Measurements from ENCODE around the gene NFAM1. TPM values are rescaled to one million over a fixed set of nuclear protein-coding genes. Genes with fewer than 3 reads are reported as not detected.

The NFAM1 gene
- total and polyA plus RNA-seq, 8 donors = 0.15 to 18.1 (median 0.83) TPM

GRCh38 chr22:42350373-42350772 lies 81.8 kb downstream of the NFAM1 start:
- Histone ChIP-seq H3K27me3 (no peaks in the 10 kb centered on the region), H3K9me3 (no peaks in the 10 kb centered on the region), H3K27ac (no peak overlapping the region), H3K36me3 (no peaks in the 10 kb centered on the region), H3K4me3 (no peak overlapping the region), H3K4me1 (no peaks in the 10 kb centered on the region)
- WGBS, 5 donors = 90 to 96% (median 96%) methylated on average over 4 of the region's 4 CpGs
- no peak for DNase-seq
- intact Hi-C loops (cut with DNase I; ENCODE audit: low total_unique reads) = no loop called here
- TF ChIP-seq CTCF (IDR thresholded peaks at IDR 0.05) (no peak), POLR2AphosphoS5 (IDR thresholded peaks at IDR 0.05) (no peak), POLR2A (IDR thresholded peaks at IDR 0.05) (no peak), EP300 (IDR thresholded peaks at IDR 0.05) (no peak)

DNA sequence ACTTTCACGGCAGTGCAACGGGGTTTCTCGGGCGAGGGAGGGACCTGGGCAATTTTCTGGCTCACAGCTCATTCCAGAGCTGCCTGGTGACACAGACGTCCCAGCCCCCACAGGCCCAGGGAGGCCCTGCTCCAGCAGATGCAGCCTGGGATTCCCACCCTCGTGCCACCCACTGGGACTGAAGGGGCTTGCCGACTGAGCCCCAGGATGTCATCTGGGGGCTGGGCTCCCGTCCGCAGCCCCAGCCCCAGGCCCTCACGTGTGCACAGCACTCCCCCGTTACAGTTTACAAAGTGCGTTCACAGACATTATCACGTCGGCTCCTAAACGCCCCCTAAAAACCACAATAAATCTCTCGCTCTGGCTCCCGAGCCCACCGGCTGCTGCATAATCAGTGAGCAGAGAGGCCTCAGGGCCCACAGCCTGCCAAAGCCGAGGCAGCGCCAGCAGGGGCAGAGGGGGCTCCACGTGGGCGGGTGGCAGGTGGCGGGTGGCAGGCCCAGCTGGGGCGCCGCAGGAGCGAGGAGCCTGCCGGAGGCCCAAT lies 84.8 kb downstream of the NFAM1 start:
- no peak overlapping the region for H3K27ac ChIP-seq
- DNase-seq = no peak
- no peak for TF ChIP-seq POLR2AphosphoS5 (IDR thresholded peaks at IDR 0.05)
- TF ChIP-seq POLR2A (IDR thresholded peaks at IDR 0.05) = no peak
- TF ChIP-seq CTCF (IDR thresholded peaks at IDR 0.05) = no peak
- no peak for TF ChIP-seq EP300 (IDR thresholded peaks at IDR 0.05)
- peaks cover 0 to 20% (median 0%) of the 10 kb centered on the region in 3 donors for H3K27me3 ChIP-seq
- WGBS, 5 donors = 68 to 73% (median 71%) methylated on average over 23 to 27 of the region's 27 CpGs
- peaks cover 8 to 22% (median 18%) of the 10 kb centered on the region in 4 donors for H3K4me1 ChIP-seq
- H3K36me3 ChIP-seq = no peaks in the 10 kb centered on the region
- H3K9me3 ChIP-seq = no peaks in the 10 kb centered on the region
- intact Hi-C loops (cut with DNase I; ENCODE audit: low total_unique reads) = no loop called here
- H3K4me3 ChIP-seq = no peak overlapping the region

GRCh38 chr22:42346722-42347121 lies 85.5 kb downstream of the NFAM1 start:
- no peak for TF ChIP-seq EP300 (IDR thresholded peaks at IDR 0.05)
- DNase-seq = no peak
- H3K4me1 ChIP-seq = peaks cover 8 to 27% (median 19%) of the 10 kb centered on the region in 4 donors
- H3K27ac ChIP-seq = no peak overlapping the region
- H3K4me3 ChIP-seq = no peak overlapping the region
- no peaks in the 10 kb centered on the region for H3K36me3 ChIP-seq
- WGBS, 5 donors = 84 to 90% (median 89%) methylated on average over 8 of the region's 8 CpGs
- peaks cover 0 to 24% (median 0%) of the 10 kb centered on the region in 3 donors for H3K27me3 ChIP-seq
- intact Hi-C loops (cut with DNase I; ENCODE audit: low total_unique reads) = no loop called here
- H3K9me3 ChIP-seq = no peaks in the 10 kb centered on the region

DNA sequence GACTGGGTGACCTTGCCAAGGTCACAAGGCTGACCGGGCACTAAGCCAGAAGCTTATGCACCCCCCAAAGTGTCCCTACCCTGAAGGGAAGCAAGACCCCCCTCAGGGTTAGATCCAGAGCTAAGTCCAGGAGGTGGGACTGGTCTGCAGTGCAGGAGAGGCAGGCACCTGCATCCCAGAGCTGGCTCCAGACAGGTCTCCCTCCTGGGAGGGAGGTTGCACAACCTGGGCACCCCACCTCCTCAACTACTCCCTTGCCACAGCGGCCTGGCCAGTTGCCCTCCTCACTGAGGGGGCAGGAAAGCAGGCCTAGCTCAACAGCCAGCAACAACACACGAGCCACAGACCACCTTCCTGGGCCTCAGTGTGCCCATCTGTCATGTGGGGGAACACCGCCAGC lies 86.7 kb downstream of the NFAM1 start:
- intact Hi-C loops (cut with DNase I; ENCODE audit: low total_unique reads) = no loop called here
- H3K36me3 ChIP-seq = no peaks in the 10 kb centered on the region
- TF ChIP-seq POLR2AphosphoS5 (IDR thresholded peaks at IDR 0.05) (no peak), CTCF (IDR thresholded peaks at IDR 0.05) (no peak), EP300 (IDR thresholded peaks at IDR 0.05) (no peak), POLR2A (IDR thresholded peaks at IDR 0.05) (no peak)
- DNase-seq = no peak
- WGBS, 5 donors = 64 to 100% (median 86%) methylated on average over 1 to 4 of the region's 4 CpGs
- peaks cover 8 to 36% (median 25%) of the 10 kb centered on the region in 4 donors for H3K4me1 ChIP-seq
- no peaks in the 10 kb centered on the region for H3K9me3 ChIP-seq
- peaks cover 0 to 37% (median 0%) of the 10 kb centered on the region in 3 donors for H3K27me3 ChIP-seq
- no peak overlapping the region for H3K27ac ChIP-seq
- no peak overlapping the region for H3K4me3 ChIP-seq

- H3K9me3 ChIP-seq = no peaks in the 10 kb centered on the region
- H3K36me3 ChIP-seq = no peaks in the 10 kb centered on the region
- peaks cover 0 to 39% (median 0%) of the 10 kb centered on the region in 3 donors for H3K27me3 ChIP-seq
- H3K4me1 ChIP-seq = peaks cover 8 to 39% (median 25%) of the 10 kb centered on the region in 4 donors
- intact Hi-C loops (cut with DNase I; ENCODE audit: low total_unique reads) = no loop called here
- H3K27ac ChIP-seq = peak overlapping the region; percentile 41 to 78 (median 72)
- 26 to 51% (median 45%) methylated on average over 23 to 31 of the region's 31 CpGs for WGBS, 5 donors
- TF ChIP-seq POLR2AphosphoS5 (IDR thresholded peaks at IDR 0.05) (no peak), POLR2A (IDR thresholded peaks at IDR 0.05) (no peak), CTCF (IDR thresholded peaks at IDR 0.05) (no peak), EP300 (IDR thresholded peaks at IDR 0.05) (no peak)
- peak overlapping the region; percentile 39 to 52 (median 40) for H3K4me3 ChIP-seq
- DNase-seq = peak; percentile 61 to 66
Measured at GRCh38 chr22:42344361-42344905, 87.8 kb downstream of the NFAM1 start.
